C4-2B (cell line): ENCODE results near the gene ARHGEF4.

ENCODE experiments used
- CTCF ChIP-seq: fragments of 450-650 bp; conservative IDR thresholded peaks from 2 replicates; pipeline ENCODE4 v1.5.1; 2017; ENCODE audit warnings: mild to moderate bottlenecking
- ZFX ChIP-seq: fragments of 450-650 bp; IDR thresholded peaks from 2 replicates; pipeline ENCODE4 v1.6.1; 2017

GRCh38 chr2:130846233-130846632, 9.5 kb downstream of the ARHGEF4 start:
- no peak for TF ChIP-seq CTCF
- TF ChIP-seq ZFX, result no peak
